Measurements from ENCODE around the gene ZMYM4.
A peak's percentile ranks its signal among the peaks of the same experiment; 100 is the strongest.

ZMYM4 gene

DNA sequence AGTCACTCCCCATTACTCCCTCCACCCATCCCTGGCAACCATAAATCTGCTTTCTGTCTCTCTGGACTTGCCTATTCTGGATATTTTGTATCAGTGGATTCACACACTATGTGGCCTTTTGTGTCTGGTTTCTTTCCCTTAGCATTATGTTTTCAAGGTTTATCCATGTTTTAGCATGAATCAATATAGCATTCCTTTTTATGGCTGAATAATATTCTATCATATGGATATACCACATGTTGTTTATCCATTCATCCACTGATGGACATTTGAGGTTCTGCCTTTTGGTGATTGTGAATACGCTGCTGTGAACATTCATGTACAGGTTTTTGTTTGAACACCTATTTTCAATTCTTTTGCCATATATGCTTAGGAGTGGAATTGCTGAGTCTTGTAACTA lies 140.4 kb downstream of the ZMYM4 start:
- no peak for DNase-seq

DNA sequence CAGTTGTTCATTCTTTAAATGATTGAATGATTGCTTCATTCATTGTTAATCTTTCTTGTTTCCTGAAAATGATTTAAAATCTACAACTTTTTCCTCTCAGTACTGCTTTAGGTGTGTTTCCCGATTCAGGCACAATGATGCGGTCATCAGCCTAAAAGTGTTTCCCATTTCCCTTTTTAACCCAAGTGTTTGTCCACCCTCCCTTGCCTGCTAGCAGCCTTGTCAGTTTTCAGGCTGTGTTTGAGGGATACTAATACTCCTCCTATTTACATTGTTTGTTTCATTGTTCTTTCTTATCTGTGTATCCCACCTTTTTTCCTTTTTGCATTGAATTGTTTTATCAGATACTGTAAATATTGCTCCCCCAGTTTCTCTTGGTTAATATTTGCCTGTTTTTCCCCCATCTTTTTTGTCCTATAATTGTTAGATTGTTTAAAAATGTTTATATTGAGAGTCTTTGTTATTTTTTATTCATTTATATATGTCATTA lies 157.6 kb downstream of the ZMYM4 start:
- DNase-seq: no peak

DNA sequence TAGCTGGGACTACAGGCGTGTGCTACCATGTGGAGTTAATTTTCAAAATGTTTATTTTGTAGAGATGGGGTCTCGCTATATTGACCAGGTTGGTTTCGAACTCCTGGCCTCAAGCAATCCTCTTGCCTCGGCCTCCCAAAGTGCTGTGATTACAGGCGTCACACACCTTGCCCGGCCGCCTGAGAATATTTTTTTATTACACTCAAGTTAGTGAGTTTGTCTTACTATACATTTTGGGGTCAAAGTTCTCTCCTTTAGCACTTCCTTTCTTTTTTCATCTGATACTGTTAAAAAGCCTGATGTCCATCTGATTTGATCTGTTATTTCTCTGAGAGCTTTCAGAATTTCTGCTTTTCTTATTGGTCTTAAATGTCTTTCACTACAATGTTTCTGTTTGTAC lies 159.9 kb downstream of the ZMYM4 start:
- DNase-seq: no peak

DNA sequence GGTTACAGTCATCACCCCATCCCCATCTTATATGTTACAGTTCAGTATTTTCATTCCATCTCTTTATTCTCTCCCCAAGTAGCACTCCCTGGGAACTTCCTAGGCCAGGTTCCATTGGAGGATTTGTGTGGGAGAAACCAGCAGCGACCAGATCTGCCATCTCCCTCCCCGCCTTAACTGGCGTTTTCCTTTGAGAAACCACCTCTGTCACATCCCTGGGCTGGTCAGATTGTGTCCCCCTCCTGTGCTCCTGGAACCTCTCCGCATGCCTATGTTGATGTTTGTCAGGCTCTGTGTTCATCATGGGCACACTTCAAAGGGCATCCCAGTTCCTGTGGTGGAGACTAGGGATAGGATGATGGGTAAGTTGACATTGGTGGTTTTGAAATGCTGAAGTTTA lies 162.3 kb downstream of the ZMYM4 start:
- DNase-seq: no peak

DNA sequence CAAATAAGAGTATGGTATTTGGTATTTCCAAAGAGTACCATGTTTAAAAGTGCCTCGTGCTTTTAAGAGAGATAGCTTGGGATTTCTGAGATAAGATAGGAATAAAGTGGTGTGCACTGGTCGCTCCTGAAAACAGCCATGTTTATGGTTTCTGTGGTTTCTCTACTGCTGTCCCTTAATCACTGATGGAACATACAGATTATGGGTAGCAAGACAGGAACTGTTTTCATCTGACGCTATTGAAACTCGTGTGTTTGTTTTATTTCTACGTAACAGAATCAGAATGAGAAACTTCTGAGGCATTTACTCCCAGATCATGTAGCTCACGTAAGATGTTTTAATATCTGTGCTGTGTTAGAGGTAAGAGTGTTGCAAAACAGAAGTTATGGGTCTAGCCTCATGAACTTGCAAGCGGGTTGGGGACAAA lies 162.7 kb downstream of the ZMYM4 start:
- no peak for DNase-seq

DNA sequence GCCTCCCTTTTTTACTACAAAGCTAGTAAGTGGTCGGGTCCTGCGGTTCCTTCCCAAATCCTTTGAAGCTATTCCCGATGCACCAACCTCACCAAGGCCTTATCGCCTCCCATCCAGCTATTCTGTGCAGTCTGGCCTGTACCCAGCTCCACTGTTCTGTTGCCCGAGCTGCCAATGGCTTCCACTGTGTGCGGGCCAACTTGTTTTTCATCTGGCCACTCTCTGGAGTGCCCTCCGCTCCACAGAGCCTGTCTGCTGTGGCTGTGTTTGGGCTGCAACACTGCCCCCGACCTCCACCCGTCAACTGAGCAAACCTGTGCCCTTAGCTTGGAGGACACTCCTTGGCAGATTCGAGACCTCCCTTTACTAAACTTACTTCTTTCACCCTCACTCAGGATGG lies 163.7 kb downstream of the ZMYM4 start:
- DNase-seq: no peak

DNA sequence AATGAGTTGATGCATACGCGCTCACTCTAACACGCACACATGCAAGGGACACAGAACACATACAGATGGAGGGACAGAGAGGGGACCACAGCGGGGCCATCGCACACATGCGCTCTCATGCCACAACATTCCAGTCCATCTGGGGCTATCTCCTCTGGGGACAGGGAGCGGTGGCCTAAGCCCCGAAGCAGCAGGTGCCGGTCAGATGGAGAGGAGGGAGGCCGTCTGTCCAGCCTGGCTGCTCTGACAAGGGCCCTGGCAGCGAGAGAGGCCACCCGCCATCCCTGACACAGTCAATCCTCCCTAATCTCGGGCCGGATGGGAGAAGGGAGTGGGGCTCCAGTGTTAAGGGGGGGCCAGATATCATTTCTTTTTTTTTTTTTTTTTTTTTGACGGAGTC lies 165.2 kb downstream of the ZMYM4 start:
- DNase-seq: no peak

DNA sequence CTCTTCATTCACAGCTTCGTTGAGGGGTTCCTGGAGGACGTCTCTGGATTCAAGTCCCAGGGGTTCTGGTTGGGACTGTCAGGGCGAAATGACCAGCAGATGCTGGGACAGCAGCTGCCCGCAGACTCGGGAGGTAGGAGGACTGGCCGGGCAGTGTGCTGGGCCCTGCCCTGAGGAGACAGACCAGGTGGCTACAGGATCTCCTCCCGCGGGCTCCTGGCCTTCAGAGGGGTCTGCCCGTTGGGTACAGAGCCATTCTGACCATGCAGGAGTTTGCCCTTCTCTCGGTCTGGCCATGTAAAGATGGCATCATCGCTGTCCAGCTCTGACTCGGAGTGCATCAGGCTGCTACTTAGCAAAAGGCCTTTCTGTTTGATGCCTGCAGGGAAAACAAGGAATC lies 166.2 kb downstream of the ZMYM4 start:
- no peak for DNase-seq

DNA sequence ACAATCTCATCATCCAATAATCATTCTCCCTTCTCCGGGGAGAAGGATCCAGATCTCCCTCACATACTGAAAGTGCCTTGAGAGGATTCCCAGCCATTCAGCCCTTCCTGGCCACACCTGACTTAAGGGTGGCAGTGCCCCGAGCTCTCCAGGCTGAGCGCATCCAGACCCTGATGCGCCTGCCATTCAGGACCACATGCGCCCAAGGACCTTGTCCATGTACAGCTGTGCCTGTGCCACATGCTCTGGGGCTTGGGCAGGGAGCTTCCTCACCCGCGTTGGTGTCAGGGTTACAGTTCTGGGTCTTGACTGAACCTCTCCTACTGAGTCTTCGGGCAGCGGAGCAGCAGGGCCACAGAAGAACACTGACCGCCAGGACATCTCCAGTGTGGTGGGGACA lies 167.6 kb downstream of the ZMYM4 start:
- DNase-seq: no peak

DNA sequence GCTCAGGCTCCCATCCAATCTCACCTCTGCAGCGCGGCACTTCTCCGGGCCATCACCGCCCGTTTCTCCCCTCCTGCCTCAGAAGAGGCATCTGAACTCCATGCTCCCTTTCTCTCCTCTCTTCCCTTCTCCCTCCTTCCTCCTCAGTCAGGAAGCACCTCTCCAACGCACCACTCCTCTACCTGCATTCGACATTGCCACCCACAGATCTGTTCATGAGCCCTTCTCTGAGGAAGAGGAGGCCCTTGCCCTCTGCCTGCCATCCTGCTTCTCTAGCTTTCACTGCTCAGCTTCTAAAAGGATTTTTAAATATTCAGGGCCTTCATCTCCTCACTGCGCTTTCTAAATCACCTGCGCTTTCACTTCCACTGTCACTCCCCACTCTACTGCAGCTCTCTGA lies 168.7 kb downstream of the ZMYM4 start:
- no peak for DNase-seq

DNA sequence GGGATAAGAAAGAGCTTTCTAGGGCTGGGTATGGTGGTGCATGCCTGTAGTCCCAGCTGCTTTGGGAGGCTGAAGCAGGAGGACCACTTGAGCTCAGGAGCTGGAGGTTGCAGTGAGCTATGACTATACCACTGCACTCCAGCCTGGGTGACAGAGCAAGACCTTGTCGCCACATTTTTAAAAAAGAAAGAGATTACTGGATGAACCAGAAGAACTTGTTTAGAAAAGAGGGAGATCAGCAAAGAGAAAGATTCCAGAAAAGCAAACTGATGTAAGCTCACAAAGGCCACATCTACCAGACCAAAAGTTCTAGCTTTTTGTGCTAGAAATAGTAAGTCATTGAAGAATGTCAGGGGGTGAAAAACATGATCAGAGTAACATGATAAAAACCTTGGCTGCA lies 171.1 kb downstream of the ZMYM4 start:
- no peak for DNase-seq

DNA sequence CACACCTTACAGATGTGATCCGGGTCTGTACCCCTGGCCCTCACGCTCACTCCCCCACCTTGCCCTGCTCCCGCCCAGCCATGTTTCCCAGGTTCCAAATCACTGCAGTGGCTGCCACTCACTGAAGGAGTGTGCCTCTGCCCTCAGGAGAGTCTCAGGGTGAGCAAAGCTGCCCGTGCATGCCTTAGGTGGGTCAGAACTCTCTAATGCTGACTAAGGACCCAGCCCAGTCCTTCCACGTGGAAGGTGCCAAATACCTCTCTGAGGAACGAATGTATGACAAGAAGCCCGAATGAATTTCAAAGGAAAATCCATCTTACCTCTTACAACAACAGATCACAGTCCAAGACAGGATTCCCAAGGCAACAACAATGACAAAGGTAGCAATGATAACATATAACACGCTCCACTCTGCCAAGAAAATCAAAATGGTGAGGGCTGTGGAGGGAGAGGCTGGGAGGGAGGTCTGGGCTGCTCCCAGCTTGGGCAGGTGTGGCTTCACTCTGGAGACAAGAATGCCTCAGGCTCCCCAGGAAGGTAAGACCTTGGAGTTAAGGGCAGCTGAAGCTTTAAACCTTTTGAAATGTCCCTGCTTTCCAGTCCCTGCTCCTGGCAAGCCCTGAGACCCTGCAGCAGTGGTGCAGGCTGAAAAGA lies 173.5 kb downstream of the ZMYM4 start:
- no peak for DNase-seq

DNA sequence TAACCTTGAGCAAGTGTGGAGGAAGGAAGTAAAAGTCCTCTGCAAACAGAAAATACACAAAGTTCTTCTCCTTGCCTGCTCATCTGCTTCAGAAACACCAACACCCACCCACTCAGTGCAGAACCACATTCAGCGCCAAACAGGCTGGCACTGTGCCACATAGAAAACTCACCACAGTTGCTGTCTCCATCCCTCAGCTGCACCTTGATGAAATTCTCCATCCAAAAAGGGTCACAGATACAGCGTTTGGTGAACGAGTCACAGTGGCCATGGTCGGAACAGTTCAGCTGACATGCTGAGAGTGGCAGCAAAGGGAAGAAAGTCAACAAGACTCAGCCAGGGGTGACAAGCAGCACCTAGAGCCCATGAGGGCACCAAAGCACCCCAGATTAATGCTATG lies 174.2 kb downstream of the ZMYM4 start:
- no peak for DNase-seq

DNA sequence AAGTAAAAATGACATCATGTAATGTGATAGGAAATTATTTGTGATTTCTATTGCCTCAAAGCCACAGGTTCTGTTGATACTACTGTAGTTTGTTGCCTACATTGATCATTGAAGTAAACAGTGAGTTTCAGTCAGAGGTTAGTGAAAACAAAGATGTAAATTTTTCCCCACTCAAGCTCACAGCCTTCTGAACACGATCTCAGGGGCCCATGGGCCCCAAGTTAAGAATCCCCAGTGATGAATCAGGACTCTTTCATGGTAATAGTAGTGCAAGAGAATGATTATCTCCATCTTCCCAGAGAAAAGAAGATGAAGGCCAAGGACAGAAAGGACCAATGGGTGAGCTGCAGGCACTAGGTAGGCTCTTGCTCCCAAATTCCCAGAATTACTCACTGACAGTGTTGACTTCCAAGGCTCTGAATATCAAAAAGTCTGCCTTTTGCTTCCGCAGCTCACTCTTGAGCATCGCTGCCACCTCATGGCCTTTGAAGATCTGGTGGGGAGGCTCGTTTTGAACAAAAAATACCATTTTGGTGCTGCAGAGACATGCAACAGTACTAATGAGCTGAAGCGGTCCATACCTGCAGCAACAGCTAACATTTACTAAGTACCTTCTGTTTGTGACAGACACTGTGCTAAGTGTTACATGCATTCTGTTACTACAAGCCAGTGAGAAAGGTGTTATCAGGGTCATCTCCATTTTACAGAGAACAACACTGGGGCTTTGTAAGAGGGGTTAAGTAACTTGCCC lies 175.4 kb downstream of the ZMYM4 start:
- peak; percentile 12 for DNase-seq

DNA sequence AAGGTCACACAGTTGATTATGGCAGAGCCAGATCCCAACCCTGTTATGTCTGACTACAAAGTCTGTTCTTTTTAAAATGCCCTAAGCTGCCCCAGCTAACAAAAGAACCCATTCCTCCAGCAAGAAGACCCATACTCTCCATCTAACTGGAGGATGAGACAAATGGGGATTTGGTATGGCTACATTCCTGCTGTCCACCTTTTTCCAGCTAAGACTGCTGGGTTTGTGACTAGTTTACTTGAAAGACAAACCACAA lies 175.9 kb downstream of the ZMYM4 start:
- no peak for DNase-seq

DNA sequence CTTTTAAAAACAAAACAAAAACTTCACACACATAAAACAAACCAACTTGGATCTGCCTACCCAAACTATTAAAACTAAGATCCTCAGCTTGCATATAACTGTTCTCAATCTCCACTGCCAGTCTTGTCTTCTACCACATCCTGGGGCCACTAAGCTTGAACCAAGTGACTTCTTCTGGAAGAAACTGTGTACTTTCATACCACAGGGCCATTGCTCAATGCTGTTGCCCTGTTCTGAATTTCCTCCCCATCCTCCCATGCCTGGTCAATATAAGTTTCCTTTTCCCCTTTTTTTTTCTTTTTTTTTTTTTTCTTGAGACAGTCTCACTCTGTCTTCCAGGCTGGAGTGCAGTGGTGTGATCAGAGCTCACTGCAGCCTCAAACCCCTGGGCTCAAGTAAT lies 178.8 kb downstream of the ZMYM4 start:
- no peak for DNase-seq

DNA sequence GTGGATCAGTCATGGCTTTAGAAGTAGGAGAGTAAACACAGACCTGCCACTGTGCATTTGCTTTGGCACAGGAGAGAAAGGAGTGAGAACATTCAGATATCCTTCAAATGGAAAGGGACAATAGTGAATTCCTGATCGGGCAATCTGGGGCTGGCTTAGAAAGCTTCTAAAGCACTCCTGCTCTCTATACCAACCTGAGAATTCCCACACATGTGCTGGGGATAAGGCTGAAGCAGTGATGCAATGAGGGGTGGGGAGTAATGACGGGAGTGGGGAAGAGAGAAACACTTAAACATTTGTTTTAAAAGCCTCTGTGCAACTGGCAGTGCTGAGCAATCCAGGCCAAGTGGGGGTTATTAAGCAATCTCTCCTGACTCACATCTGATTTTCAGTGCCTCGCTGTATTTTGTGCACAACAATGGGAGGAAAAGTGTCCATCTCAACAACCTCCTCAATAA lies 179.9 kb downstream of the ZMYM4 start:
- DNase-seq: peak; percentile 55

DNA sequence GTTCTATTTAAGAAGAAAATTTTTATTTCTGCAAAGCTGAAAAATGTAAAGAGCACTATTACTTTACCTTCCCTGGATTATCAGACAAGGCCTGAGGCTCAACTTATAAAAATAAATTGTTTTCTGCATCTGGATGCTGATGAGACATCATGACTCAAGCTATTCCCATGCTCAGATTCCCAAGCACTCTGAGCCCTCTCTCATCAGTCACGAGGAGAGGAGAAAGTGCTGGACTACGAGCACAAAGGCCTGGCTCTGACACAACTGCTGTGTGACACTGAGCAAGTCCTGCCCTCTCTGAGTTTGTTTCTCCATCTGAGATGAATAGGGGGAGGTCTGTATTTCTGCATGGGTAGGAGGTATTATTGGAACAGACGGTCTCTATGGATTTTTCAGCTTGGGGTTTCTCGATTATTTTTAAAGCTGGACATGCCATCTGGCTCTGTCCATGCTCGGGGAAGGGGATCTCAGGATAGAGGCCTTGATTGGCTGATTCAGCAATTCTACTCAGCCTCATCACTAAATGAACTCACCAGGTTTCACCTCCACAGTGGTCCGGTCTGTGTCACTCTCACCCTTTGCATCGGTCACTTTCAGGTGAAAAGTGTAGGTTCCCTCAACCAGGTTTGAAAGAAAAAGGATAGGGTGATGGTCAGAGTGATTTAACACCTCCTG lies 181.0 kb downstream of the ZMYM4 start:
- peak; percentile 74 for DNase-seq

DNA sequence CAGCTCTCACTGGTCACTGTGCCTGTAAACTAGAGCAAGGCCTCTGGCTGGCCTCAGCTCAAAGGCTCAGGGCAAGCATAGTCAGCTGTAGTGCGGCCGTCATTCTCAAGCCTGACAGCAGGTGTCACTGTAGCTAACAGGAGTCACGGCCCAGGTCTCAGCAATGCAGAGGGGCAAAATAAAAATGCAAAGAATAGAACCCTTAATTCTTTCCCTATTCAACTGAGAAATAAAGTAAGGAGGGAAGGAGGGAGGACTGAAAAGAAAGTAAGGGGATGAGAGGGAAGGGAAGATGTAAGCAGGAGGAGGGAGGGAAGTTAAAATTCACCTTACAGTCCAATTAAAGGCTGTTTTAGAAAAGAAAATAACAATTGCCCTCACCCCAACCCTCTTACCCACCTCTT lies 182.6 kb downstream of the ZMYM4 start:
- DNase-seq: peak; percentile 65

DNA sequence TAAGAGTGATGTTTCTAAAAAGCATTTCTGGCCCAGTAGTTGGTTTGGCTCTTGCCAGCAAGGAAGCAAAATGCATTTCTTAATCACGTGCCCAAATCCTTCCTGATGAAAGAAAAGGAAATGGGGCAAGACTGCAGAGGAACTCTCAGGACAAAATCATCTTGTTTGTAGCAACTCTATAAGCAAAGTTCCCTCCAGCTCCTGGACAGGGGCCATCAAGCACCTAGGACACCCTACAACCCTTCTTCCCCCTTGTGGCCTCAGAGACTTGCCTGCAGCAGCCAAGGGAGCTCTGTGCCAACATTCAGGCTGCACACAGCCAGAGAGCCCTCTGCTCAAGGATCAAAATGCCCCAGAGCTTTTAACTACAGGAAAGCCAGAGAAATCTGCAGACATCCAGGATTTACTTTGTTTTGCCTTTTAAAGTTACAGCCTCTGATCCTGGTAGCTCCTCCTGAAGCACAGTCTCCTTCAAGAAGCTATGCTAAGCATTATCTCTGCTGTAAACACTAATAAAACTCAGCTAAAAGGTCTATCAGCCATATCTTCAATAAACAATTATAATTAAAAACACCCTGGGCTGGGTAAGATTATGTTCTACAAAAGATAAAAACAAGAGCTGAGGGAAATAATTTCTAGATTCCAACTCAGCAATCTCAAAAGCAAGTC lies 183.7 kb downstream of the ZMYM4 start:
- DNase-seq: no peak

DNA sequence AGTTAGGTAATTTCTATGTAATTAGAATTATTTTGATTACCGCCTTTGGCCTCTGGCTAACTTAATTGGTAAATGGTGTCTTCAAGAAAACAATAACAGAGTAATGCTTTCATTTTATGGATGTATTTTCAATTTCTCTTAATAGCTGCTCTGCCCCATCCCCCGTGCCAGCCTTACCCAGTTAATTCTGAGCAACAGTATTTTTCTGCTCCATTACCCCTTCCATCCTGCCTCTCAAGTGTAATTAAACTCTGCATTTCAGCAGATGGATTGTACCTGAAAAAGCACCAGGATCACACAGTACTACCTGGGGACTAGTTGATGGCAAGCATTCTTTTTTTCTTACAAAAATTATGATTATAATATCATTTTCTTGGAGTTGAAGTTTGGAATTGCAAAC lies 184.5 kb downstream of the ZMYM4 start:
- DNase-seq: no peak

DNA sequence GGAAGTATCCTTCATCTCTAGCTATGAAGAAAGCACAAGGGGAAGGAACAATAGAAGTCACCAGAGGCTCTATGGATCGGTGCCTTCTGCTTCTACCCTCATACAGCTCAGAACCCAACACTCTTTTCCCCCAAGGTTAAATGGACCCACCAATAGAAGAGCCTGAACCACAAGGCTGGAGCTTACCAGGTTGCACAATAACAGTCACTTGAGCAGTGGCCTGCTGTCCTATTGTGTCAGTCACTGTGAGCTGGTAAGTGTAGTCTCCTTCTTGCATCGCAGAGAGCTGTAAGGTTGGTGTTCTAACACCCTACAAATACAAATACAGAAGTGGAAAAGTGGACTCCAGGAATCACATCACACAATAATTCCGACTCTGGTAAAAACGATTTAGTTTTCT lies 185.7 kb downstream of the ZMYM4 start:
- no peak for DNase-seq

DNA sequence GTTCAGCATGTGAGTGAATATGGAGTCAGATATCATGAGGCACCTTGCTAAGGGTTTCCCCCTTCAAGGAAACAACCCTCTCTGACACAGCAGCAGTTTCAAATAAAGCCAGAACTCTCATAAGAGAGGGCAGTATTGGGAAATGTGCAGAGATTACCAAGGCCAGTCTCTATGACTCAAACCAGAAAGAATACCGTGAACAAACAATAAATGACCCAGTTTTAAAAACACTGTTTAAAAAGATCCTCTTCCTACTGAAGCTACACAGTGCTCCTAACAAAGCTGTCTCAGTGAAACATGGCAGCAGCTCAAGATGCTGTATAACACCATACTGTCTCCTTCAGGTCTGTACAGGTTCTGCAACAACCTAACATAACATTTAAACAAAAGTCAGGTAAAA lies 186.1 kb downstream of the ZMYM4 start:
- peak; percentile 8 for DNase-seq

DNA sequence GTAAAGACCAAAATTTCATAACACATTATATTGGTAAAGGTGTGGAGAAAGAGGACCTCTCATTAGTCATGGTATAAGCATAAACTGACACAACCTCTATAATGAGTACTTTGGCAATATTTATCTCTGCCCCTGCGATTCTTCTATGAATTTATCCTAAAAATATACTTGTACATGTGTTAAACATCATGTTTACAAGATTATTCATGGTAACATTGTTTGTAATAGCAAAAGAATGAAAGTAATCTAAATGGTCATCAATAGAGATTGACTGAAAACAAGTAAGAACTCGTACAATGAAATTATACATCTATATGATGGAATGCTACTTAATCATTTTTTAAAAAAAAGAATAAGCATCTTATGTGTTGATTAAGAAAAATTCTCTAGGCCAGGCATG lies 192.3 kb downstream of the ZMYM4 start:
- no peak for DNase-seq
